Endodermal cell (in vitro differentiated cells): ENCODE data around the gene EMX1. TPM values are rescaled to one million over a fixed set of nuclear protein-coding genes. Genes with fewer than 3 reads are reported as not detected.

Source experiments
- DNase-seq: peaks from one replicate; pipeline ENCODE4 v3.0.0-alpha.2; 2017
- H3K27ac ChIP-seq: 2 replicates; pipeline ENCODE4 v1.5.1; 2013; ENCODE audit warnings: mild to moderate bottlenecking, low read depth, low read length, moderate library complexity
- H3K27me3 ChIP-seq: 2 replicates; pipeline ENCODE4 v1.6.1; 2013; ENCODE audit warnings: mild to moderate bottlenecking, low read length, moderate library complexity; ENCODE audit not compliant: insufficient read depth, control insufficient read depth, poor library complexity, severe bottlenecking
- H3K36me3 ChIP-seq: 2 replicates; pipeline ENCODE4 v1.7.0; 2013; ENCODE audit warnings: mild to moderate bottlenecking, low read length, moderate library complexity; ENCODE audit not compliant: control insufficient read depth, insufficient read depth
- H3K4me1 ChIP-seq: one replicate; pipeline ENCODE4 v1.7.0; 2013; ENCODE audit warnings: low read length; ENCODE audit not compliant: control insufficient read depth, insufficient read depth
- H3K4me3 ChIP-seq: 2 replicates; pipeline ENCODE4 v1.5.1; 2013; ENCODE audit warnings: mild to moderate bottlenecking, low read length, moderate library complexity
- H3K9ac ChIP-seq: 2 replicates; pipeline ENCODE4 v1.6.1; 2013; ENCODE audit warnings: mild to moderate bottlenecking, low read length, moderate library complexity; ENCODE audit not compliant: poor library complexity, severe bottlenecking; ENCODE audit errors: extremely low read depth
- H3K9me3 ChIP-seq: 2 replicates; pipeline ENCODE4 v1.6.1; 2013; ENCODE audit warnings: mild to moderate bottlenecking, low read length, moderate library complexity; ENCODE audit not compliant: control insufficient read depth
- H3K27ac Mint-ChIP-seq: 2 replicates; pipeline ENCODE4 v1.8.0; 2020; ENCODE audit warnings: mixed read lengths
- H3K27me3 Mint-ChIP-seq: 2 replicates; pipeline ENCODE4 v1.8.0; 2021; ENCODE audit warnings: mild to moderate bottlenecking, mixed read lengths; ENCODE audit not compliant: insufficient read depth
- H3K36me3 Mint-ChIP-seq: 2 replicates; pipeline ENCODE4 v1.8.0; 2020; ENCODE audit warnings: low read depth, mixed read lengths
- H3K4me1 Mint-ChIP-seq: 2 replicates; pipeline ENCODE4 v1.8.0; 2020; ENCODE audit warnings: mixed read lengths
- H3K4me3 Mint-ChIP-seq: 2 replicates; pipeline ENCODE4 v1.8.0; 2020; ENCODE audit warnings: mild to moderate bottlenecking, moderate library complexity, mixed read lengths
- H3K9me3 Mint-ChIP-seq: 2 replicates; pipeline ENCODE4 v1.8.0; 2020; ENCODE audit warnings: mild to moderate bottlenecking, mixed read lengths
- WGBS, 2 experiments: methylation state at CpG; one replicate each; pipeline versions ENCODE4 v1.1.5 to v1.1.7; 2013; ENCODE audit warnings: missing lambda C conversion rate in 2 of 2, mixed read lengths in 1 of 2; ENCODE audit not compliant: insufficient coverage in 1 of 2, insufficient read length in 1 of 2; 5-methylcytosine and 5-hydroxymethylcytosine counted together
- total RNA-seq, 2 donors: library from RNA; stranded (reverse); fragmentation: NEBNext Ultra II Directional in 1 of 2; extraction: Animal tissue kit (Norgen Biotek cat#: 25700) in 1 of 2; gene quantifications; 2 replicates in 1 of 2; 3 replicates in 1 of 2; pipeline ENCODE4 v1.2.1, GENCODE V29; 2021
- TF ChIP-seq, protein P1 (sequence below): fragments of 200-600 bp; sonication (generic); conservative IDR thresholded peaks from 2 replicates; pipeline ENCODE4 v1.5.0; 2021; ENCODE audit warnings: antibody characterized with exemption, mild to moderate bottlenecking

The EMX1 gene
- total RNA-seq, 2 donors from 2014 or later = 0.35 to 1.1 TPM

DNA sequence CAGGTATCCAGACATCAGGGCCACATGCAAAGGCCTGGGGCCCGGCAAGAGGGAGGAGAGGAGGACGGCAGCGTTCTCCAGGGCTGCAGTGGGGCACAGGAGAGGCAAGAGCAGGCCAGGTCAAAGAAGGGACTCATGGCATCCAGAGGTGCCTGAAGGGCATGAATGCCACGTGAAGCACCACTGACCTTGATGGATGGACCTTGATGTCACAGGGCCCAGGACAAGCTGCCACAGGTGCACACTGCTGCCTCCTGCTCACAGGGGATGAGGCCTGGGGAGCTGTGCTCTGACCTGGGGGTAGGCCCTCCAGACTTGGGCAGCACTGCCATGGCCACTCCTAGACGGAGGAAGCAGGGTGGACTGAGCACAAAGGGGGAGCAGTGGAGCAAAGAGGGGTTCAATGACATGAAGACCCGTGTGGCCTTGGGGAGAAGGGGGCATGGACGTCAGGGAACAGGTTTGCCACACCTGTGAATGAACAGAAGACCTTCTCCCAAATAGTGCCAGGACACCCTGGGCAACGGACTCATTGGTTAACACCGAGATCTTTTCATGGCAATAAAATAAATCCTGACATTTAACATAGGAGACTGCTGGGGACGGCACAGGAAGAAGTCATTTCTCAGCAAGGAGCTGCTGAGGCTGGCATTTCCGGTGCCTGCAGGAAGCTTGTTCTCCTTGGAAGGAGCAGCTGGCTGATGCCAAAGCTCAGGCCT, 65.6 kb downstream of the EMX1 start:
- H3K27me3 ChIP-seq = no peaks in the 10 kb centered on the region
- no peak overlapping the region for H3K9ac ChIP-seq
- peaks cover 8% of the 10 kb centered on the region for H3K4me1 Mint-ChIP-seq
- H3K4me1 ChIP-seq = peaks cover 9% of the 10 kb centered on the region
- TF ChIP-seq, protein P1, sequence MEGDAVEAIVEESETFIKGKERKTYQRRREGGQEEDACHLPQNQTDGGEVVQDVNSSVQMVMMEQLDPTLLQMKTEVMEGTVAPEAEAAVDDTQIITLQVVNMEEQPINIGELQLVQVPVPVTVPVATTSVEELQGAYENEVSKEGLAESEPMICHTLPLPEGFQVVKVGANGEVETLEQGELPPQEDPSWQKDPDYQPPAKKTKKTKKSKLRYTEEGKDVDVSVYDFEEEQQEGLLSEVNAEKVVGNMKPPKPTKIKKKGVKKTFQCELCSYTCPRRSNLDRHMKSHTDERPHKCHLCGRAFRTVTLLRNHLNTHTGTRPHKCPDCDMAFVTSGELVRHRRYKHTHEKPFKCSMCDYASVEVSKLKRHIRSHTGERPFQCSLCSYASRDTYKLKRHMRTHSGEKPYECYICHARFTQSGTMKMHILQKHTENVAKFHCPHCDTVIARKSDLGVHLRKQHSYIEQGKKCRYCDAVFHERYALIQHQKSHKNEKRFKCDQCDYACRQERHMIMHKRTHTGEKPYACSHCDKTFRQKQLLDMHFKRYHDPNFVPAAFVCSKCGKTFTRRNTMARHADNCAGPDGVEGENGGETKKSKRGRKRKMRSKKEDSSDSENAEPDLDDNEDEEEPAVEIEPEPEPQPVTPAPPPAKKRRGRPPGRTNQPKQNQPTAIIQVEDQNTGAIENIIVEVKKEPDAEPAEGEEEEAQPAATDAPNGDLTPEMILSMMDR = no peak
- no peak overlapping the region for H3K4me3 ChIP-seq
- H3K27ac Mint-ChIP-seq = no peak overlapping the region
- H3K9me3 ChIP-seq = no peaks in the 10 kb centered on the region
- H3K36me3 ChIP-seq = no peaks in the 10 kb centered on the region
- peaks cover 2% of the 10 kb centered on the region for H3K36me3 Mint-ChIP-seq
- no peak for DNase-seq
- no peaks in the 10 kb centered on the region for H3K27me3 Mint-ChIP-seq
- WGBS, 2 experiments = 94 to 98% methylated on average over 10 to 11 of the region's 11 CpGs
- H3K4me3 Mint-ChIP-seq = no peak overlapping the region
- no peak overlapping the region for H3K27ac ChIP-seq
- no peaks in the 10 kb centered on the region for H3K9me3 Mint-ChIP-seq

DNA sequence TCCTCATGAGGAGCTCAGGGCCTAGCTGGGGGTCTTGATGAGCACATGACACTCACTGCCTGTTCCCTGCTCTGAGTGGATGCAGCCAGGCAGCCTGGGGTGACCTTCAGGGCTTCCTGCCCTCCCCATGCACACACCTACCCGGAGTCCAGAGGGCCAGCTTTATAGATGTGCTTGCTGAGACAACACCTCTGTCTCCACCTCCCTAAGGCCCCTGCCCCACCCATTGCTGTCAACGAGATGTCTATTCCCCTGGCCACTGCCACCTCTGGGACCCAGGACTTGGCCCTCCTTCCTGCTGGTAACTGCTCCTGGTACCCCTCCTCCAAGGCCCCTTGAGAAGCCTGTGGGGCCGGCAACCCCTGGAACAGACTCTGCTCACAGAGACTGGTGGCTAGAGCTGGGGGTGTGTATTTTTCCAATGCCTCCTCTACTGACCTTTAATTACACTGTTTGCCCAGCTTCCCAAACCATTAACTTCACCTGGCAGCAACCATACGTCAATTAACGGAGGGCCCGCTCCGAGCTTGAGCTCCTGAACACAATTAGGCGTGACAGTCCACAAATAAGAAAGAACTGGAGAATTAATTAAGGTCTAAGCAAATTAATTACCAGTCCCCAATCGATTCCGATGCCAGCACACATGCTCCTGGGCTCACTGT, 66.3 kb downstream of the EMX1 start:
- Histone ChIP-seq H3K4me1 (peaks cover 9% of the 10 kb centered on the region), H3K36me3 (no peaks in the 10 kb centered on the region), H3K27me3 (no peaks in the 10 kb centered on the region), H3K9ac (no peak overlapping the region), H3K4me3 (no peak overlapping the region), H3K9me3 (no peaks in the 10 kb centered on the region), H3K27ac (no peak overlapping the region)
- Mint-ChIP-seq H3K27me3 (no peaks in the 10 kb centered on the region), H3K36me3 (peaks cover 2% of the 10 kb centered on the region), H3K9me3 (no peaks in the 10 kb centered on the region), H3K4me3 (no peak overlapping the region), H3K4me1 (peaks cover 8% of the 10 kb centered on the region), H3K27ac (no peak overlapping the region)
- DNase-seq = no peak
- TF ChIP-seq, protein P1 = no peak
- WGBS, 2 experiments = 92 to 96% methylated on average over 4 to 10 of the region's 10 CpGs

DNA sequence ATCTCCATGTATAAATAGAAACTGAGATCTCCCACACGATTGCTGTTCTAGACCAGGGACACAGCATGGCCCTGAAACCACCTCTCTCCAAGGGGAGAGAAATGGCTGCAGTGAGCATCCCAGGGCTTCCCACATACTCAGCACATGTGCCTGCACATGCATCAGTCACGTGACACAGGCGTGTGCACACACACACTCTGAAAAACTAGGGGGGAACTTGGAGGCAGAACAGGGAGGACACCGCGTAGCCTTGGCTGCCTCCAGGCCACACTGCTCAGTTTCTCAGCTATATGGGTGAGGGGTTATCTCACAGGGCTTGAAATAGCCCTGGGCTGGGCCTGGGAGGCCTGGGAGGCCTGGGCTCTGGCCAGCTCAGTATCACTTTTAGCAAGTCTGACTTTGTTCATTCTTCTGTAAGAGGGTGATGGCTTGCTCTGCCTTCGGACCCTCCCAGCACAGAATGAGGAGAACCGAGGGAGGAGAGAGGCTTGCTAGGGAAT, 66.9 kb downstream of the EMX1 start:
- Histone ChIP-seq H3K4me1 (peaks cover 9% of the 10 kb centered on the region), H3K27me3 (no peaks in the 10 kb centered on the region), H3K4me3 (no peak overlapping the region), H3K27ac (no peak overlapping the region), H3K36me3 (no peaks in the 10 kb centered on the region), H3K9me3 (no peaks in the 10 kb centered on the region), H3K9ac (no peak overlapping the region)
- peaks cover 8% of the 10 kb centered on the region for H3K4me1 Mint-ChIP-seq
- H3K4me3 Mint-ChIP-seq = no peak overlapping the region
- H3K27me3 Mint-ChIP-seq = no peaks in the 10 kb centered on the region
- DNase-seq = no peak
- 94 to 100% methylated on average over 4 to 7 of the region's 7 CpGs for WGBS, 2 experiments
- TF ChIP-seq, protein P1 = no peak
- peaks cover 2% of the 10 kb centered on the region for H3K36me3 Mint-ChIP-seq
- H3K9me3 Mint-ChIP-seq = no peaks in the 10 kb centered on the region
- no peak overlapping the region for H3K27ac Mint-ChIP-seq

Other genes starting within 250 kb of the EMX1 start
- 10 to 100 TPM; 51.3 to 68.9 TPM for gene EXOC6B, start 91.5 kb upstream of the EMX1 start, total RNA-seq
- gene SPR, start 30.1 kb upstream of the EMX1 start, total RNA-seq = 10 to 100 TPM; 13.7 to 15.2 TPM
- 10 to 100 TPM; 30.7 to 32.8 TPM for gene SFXN5, start 154.2 kb downstream of the EMX1 start, total RNA-seq
- gene RAB11FIP5, start 195.4 kb downstream of the EMX1 start, total RNA-seq = 10 to 100 TPM; 12.1 to 17.3 TPM